ENCODE measurements around the gene NAB2.

Gene NAB2

GRCh38 chr12:57138526-57139272 is 49.8 kb downstream of the NAB2 start:
- Histone ChIP-seq H3K27ac (peak overlapping the region; percentile 95 to 99), H3K36me3 (peaks cover 49 to 55% (median 53%) of the 10 kb centered on the region in 3 donors), H3K9me3 (no peaks in the 10 kb centered on the region)

GRCh38 chr12:57139796-57140649 is 51.1 kb downstream of the NAB2 start:
- TF ChIP-seq, protein P1, sequence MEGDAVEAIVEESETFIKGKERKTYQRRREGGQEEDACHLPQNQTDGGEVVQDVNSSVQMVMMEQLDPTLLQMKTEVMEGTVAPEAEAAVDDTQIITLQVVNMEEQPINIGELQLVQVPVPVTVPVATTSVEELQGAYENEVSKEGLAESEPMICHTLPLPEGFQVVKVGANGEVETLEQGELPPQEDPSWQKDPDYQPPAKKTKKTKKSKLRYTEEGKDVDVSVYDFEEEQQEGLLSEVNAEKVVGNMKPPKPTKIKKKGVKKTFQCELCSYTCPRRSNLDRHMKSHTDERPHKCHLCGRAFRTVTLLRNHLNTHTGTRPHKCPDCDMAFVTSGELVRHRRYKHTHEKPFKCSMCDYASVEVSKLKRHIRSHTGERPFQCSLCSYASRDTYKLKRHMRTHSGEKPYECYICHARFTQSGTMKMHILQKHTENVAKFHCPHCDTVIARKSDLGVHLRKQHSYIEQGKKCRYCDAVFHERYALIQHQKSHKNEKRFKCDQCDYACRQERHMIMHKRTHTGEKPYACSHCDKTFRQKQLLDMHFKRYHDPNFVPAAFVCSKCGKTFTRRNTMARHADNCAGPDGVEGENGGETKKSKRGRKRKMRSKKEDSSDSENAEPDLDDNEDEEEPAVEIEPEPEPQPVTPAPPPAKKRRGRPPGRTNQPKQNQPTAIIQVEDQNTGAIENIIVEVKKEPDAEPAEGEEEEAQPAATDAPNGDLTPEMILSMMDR (IDR thresholded peaks at IDR 0.05) = no peak
- H3K4me3 ChIP-seq = no peak overlapping the region
- peak in 1 of 2 donors; percentile 34 for DNase-seq
- no peaks in the 10 kb centered on the region for H3K27me3 ChIP-seq
- no peaks in the 10 kb centered on the region for H3K9me3 ChIP-seq
- H3K27ac ChIP-seq = peak overlapping the region in 1 of 2 donors; percentile 95
- H3K4me1 ChIP-seq = peaks cover 0 to 81% (median 34%) of the 10 kb centered on the region in 4 donors
- intact Hi-C loops (cut with DNase I; ENCODE audit: low total_unique reads) = no loop called here
- H3K36me3 ChIP-seq = peaks cover 61 to 68% (median 67%) of the 10 kb centered on the region in 3 donors

More at GRCh38 chr12:57138526-57139272, 49.8 kb downstream of the NAB2 start:
- Histone ChIP-seq H3K4me1 (peaks cover 0 to 90% (median 45%) of the 10 kb centered on the region in 4 donors), H3K27me3 (no peaks in the 10 kb centered on the region), H3K4me3 (no peak overlapping the region)
- TF ChIP-seq, protein P1 (IDR thresholded peaks at IDR 0.05) = no peak
- DNase-seq = peak; percentile 92 to 93
- intact Hi-C loops (cut with DNase I; ENCODE audit: low total_unique reads) = no loop called here

- H3K27ac ChIP-seq = peak overlapping the region; percentile 56 to 95
- intact Hi-C loops (cut with DNase I; ENCODE audit: low total_unique reads) = no loop called here
- peaks cover 72 to 81% (median 79%) of the 10 kb centered on the region in 3 donors for H3K36me3 ChIP-seq
- TF ChIP-seq, protein P1 (IDR thresholded peaks at IDR 0.05) = no peak
- H3K9me3 ChIP-seq = no peaks in the 10 kb centered on the region
- H3K27me3 ChIP-seq = no peaks in the 10 kb centered on the region
- peaks cover 0 to 81% (median 34%) of the 10 kb centered on the region in 4 donors for H3K4me1 ChIP-seq
- no peak overlapping the region for H3K4me3 ChIP-seq
- peak in 1 of 2 donors; percentile 19 for DNase-seq
These were observed 52.3 kb downstream of the NAB2 start for GRCh38 chr12:57141249-57141648.

GRCh38 chr12:57142121-57142520 is 53.2 kb downstream of the NAB2 start:
- Histone ChIP-seq H3K27ac (peak overlapping the region; percentile 56 to 95), H3K4me3 (no peak overlapping the region), H3K36me3 (peaks cover 75 to 89% (median 88%) of the 10 kb centered on the region in 3 donors), H3K27me3 (no peaks in the 10 kb centered on the region), H3K4me1 (peaks cover under 1 to 81% (median 37%) of the 10 kb centered on the region in 4 donors), H3K9me3 (no peaks in the 10 kb centered on the region)
- DNase-seq = no peak
- TF ChIP-seq, protein P1 (IDR thresholded peaks at IDR 0.05) = no peak
- intact Hi-C loops (cut with DNase I; ENCODE audit: low total_unique reads) = no loop called here

DNA sequence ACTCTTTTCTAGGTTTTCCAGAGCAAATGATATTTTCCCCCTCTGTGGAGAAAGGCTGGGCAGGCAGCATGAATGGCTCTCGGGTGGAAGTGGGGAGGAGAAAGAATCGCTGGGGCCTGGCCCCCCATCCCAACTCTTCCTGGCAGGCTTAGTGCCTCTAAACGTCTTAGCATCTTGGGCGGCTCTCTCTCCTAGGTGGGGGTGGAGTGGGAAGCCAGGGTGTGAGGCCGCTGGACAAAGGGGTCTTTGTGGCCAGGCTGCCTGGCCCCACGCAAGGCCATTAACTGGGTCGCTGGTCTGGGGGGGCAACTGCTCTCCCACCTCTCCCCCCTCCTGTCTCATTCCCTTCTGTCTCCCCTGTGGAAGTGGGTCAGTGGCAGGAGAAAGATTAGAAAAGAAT is 53.8 kb downstream of the NAB2 start:
- peak overlapping the region; percentile 56 to 95 for H3K27ac ChIP-seq
- no peak overlapping the region for H3K4me3 ChIP-seq
- no peaks in the 10 kb centered on the region for H3K9me3 ChIP-seq
- no peaks in the 10 kb centered on the region for H3K27me3 ChIP-seq
- intact Hi-C loops (cut with DNase I; ENCODE audit: low total_unique reads) = no loop called here
- no peak for DNase-seq
- H3K36me3 ChIP-seq = peaks cover 75 to 94% (median 93%) of the 10 kb centered on the region in 3 donors
- TF ChIP-seq, protein P1 (IDR thresholded peaks at IDR 0.05) = no peak
- H3K4me1 ChIP-seq = peaks cover 4 to 81% (median 42%) of the 10 kb centered on the region in 4 donors

Data from tibial artery (tissue), 4 donors.